Hair follicular keratinocyte (primary cell): ENCODE data around the gene TMEM123. TPM values are rescaled to one million over a fixed set of nuclear protein-coding genes. Genes with fewer than 3 reads are reported as not detected.

Experiments
- total RNA-seq: library from RNA; depleted of rRNA; stranded (reverse); fragments of >200 nt; gene quantifications from 2 replicates; pipeline ENCODE4 v1.2.3, GENCODE V29; 2015

TMEM123 gene, protein sequence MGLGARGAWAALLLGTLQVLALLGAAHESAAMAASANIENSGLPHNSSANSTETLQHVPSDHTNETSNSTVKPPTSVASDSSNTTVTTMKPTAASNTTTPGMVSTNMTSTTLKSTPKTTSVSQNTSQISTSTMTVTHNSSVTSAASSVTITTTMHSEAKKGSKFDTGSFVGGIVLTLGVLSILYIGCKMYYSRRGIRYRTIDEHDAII
- total RNA-seq = 108 and 118 TPM in 2 replicates

DNA sequence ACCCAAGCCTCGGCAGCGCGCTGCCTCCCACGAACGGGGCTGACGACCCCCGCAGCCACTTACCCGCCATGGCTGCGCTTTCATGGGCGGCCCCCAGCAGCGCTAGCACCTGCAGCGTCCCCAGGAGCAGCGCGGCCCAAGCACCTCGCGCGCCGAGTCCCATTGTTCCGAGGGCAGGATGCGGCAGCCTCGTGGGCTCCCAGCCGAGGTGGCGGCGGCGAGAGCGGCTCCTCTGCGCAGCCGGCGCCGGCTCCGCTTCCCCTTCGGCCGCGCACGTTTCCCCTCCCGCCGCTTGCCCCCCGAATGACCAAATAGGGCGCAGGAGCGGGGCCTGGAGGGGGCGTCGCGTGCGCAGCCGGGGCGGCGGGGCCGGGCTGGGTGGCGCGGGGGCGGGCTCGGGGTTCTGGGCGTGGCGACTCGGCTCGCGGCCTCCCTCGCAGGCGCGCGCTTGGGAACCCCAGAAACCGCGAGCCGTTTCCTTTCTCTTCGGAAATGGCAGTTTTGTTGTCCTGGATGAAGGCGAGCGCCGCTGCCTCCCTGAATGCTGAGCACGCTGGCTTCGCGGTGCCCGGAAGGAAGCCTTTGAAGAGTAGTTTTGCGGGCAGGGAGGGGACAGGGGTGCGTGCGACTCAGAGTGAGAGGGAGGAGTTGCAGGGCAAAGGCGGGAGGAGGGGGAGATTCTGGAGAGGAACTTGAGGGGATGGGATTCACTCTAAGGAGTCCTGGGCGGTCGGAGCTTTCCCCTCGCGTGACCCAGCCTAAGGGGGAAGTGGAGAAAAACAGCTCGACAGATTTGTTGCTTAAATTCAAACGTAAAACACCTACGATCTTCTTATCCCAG lies at the start of gene TMEM123:
TSS of gene TMEM123 (minus strand) at position 305 of the 841 bp plus-strand sequence. CDS start at position 163, 142 bp downstream.

DNA sequence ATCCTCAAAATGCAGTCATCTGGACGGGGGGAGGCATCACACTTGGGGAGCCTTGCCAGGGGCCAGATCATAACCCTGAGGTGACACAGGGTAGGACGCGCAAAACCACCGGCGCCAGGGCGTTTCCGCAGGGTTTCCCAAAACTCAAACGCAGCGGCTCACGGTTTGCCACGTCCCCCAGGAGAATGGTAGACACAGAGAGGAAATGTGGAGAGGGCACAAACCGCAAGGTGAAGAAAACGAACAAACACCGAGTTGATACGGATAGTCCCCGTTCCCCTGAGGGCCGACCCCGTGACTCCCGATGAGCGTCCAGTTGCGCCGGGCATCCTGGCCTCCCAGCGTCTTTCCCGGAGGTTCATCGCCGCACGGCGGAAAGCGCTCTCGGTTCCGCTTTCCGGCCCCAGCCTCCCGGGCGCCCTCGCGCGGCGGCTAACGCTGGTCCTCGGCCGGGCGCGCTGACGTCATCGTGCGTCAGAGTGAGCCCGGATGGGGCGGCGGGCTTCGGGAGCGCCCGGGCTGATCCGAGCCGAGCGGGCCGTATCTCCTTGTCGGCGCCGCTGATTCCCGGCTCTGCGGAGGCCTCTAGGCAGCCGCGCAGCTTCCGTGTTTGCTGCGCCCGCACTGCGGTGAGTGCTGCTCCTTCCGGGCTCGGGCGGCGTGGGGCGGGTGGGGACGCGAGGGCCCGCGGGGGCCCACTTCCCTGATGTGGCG lies 105.7 kb downstream of the TMEM123 start, which contains the start of gene BIRC2:
TSS of gene BIRC2 (plus strand) at position 467 of the 714 bp plus-strand sequence. CDS start 2,641 bp downstream, outside the sequence.

Other genes starting within 250 kb of the TMEM123 start
- 2.4 and 2.6 TPM in 2 replicates for gene BIRC3, start 135.3 kb downstream of the TMEM123 start, total RNA-seq
- 28.0 and 45.5 TPM in 2 replicates for gene BIRC2, start 105.6 kb downstream of the TMEM123 start, total RNA-seq
- gene MMP7, start 78.0 kb upstream of the TMEM123 start, total RNA-seq = not detected in 2 replicates
- gene MMP20, start 172.6 kb upstream of the TMEM123 start, total RNA-seq = not detected in 2 replicates